ENCODE data around the gene ZNF431. TPM values are rescaled to one million over a fixed set of nuclear protein-coding genes. Genes with fewer than 3 reads are reported as not detected.
"Not testable (repeated sequence)": the region's sequence is repeated elsewhere in the genome, so short reads cannot be mapped to it uniquely, and the experiment has no call there.

Gene ZNF431
- total and polyA plus RNA-seq, 4 donors: 0.29 to 6.6 (median 1.5) TPM

GRCh38 chr19:21221693-21222092, 79.9 kb downstream of the ZNF431 start:
- H3K4me3 ChIP-seq (ENCODE audit: low read depth in 1 of 3, low read length in 3 of 3): no peak overlapping the region
- no peak for DNase-seq (ENCODE audit: low spot score)
- TF ChIP-seq ZBTB33 (IDR thresholded peaks at IDR 0.05) (no peak), RXRA (IDR thresholded peaks at IDR 0.05) (no peak), YY1 (IDR thresholded peaks at IDR 0.05) (no peak), HNF4A (conservative IDR thresholded peaks at IDR 0.05) (no peak), NR2F2 (IDR thresholded peaks at IDR 0.05) (no peak), JUND (IDR thresholded peaks at IDR 0.05) (no peak), HNF4G (IDR thresholded peaks at IDR 0.05) (no peak), GABPA (IDR thresholded peaks at IDR 0.05 in 1 of 2, conservative IDR thresholded peaks at IDR 0.05 in 1 of 2) (no peak), FOXA1 (IDR thresholded peaks at IDR 0.05) (no peak), RAD21 (IDR thresholded peaks at IDR 0.05) (no peak), TAF1 (conservative IDR thresholded peaks at IDR 0.05) (no peak), REST (IDR thresholded peaks at IDR 0.05) (no peak), MAX (IDR thresholded peaks at IDR 0.05) (no peak), SP1 (IDR thresholded peaks at IDR 0.05) (no peak), EGR1 (IDR thresholded peaks at IDR 0.05; ENCODE audit: low read depth in 2 of 2) (no peak), CTCF (IDR thresholded peaks at IDR 0.05; ENCODE audit: low read depth, low read length, missing input control) (no peak)
- H3K4me1 ChIP-seq (ENCODE audit: control insufficient read depth in 4 of 4, insufficient read depth in 4 of 4, low read length in 3 of 4): no peaks in the 10 kb centered on the region
- H3K9ac ChIP-seq (ENCODE audit: low read depth in 1 of 2, low read length in 2 of 2): no peak overlapping the region
- peaks cover 0 to 2% (median 0%) of the 10 kb centered on the region in 4 donors for H3K9me3 ChIP-seq (ENCODE audit: control insufficient read depth in 4 of 4, low read length in 3 of 4)
- no peaks in the 10 kb centered on the region for H3K36me3 ChIP-seq (ENCODE audit: control insufficient read depth in 4 of 4, insufficient read depth in 3 of 4, low read depth in 1 of 4, low read length in 3 of 4)
- H3K27ac ChIP-seq (ENCODE audit: low read depth in 1 of 2, low read length in 2 of 2): no peak overlapping the region
- H3K27me3 ChIP-seq (ENCODE audit: control insufficient read depth in 4 of 4, insufficient read depth in 4 of 4, low read length in 3 of 4): no peaks in the 10 kb centered on the region

- H3K27ac ChIP-seq (ENCODE audit: low read depth in 1 of 2, low read length in 2 of 2); H3K27me3 ChIP-seq (ENCODE audit: control insufficient read depth in 4 of 4, insufficient read depth in 4 of 4, low read length in 3 of 4); H3K4me3 ChIP-seq (ENCODE audit: low read depth in 1 of 3, low read length in 3 of 3); H3K36me3 ChIP-seq (ENCODE audit: control insufficient read depth in 4 of 4, insufficient read depth in 3 of 4, low read depth in 1 of 4, low read length in 3 of 4); H3K4me1 ChIP-seq (ENCODE audit: control insufficient read depth in 4 of 4, insufficient read depth in 4 of 4, low read length in 3 of 4); H3K9ac ChIP-seq (ENCODE audit: low read depth in 1 of 2, low read length in 2 of 2); DNase-seq (ENCODE audit: low spot score): not testable (repeated sequence)
- peaks cover 5 to 13% (median 9%) of the 10 kb centered on the region in 4 donors for H3K9me3 ChIP-seq (ENCODE audit: control insufficient read depth in 4 of 4, low read length in 3 of 4)
- 78% methylated on average over 3 of the region's 3 CpGs for WGBS
Observed at GRCh38 chr19:21229938-21230337, 88.1 kb downstream of the ZNF431 start.
